ENCODE measurements around the gene SPATC1L.

DNA sequence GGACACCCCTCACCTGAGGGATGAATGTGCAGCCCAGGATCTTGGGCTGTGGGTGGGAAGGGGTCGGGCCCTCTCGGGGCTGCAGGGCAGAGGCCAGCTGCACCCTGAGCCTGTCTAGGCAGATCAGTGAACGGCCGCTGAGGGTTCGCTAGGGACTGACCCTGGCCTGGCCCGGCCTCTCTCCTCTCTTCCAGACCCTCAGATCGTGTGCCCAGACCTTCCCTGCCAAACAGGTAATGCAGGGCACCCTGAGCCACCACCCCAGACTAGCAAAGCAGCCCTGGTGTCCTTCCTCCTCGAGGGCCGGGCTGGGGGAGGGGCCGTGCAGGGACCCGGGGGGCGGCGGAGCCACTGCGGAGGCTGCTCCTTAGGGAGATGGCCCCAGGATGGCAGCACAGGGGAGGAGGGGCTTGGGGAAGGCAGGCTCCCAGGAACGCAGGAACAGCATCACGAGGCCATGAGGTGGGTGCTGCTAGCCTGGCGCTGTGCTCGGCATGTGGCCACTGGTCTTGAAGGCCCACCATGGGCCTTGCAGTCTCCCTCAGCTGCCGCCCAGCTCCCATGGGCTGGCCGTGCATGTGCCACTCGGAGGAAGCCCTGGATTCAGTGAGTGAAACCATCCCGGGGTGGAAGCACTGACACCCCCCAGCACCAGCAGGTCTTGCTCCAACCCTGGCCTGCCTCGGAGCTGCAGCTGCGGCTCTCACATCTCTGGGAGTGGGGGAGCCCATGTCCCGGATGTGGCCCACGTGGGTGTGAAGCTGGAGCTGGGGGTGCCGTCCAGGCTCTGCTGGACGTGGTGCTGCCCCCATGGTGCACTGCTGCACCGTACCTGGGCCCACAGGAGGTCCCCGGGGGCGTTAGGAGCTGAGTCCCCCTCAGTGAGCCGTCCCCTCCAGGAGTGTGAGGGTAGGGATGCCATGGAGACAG, 57.7 kb downstream of the SPATC1L start:
- TF ChIP-seq, protein P1, sequence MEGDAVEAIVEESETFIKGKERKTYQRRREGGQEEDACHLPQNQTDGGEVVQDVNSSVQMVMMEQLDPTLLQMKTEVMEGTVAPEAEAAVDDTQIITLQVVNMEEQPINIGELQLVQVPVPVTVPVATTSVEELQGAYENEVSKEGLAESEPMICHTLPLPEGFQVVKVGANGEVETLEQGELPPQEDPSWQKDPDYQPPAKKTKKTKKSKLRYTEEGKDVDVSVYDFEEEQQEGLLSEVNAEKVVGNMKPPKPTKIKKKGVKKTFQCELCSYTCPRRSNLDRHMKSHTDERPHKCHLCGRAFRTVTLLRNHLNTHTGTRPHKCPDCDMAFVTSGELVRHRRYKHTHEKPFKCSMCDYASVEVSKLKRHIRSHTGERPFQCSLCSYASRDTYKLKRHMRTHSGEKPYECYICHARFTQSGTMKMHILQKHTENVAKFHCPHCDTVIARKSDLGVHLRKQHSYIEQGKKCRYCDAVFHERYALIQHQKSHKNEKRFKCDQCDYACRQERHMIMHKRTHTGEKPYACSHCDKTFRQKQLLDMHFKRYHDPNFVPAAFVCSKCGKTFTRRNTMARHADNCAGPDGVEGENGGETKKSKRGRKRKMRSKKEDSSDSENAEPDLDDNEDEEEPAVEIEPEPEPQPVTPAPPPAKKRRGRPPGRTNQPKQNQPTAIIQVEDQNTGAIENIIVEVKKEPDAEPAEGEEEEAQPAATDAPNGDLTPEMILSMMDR (IDR thresholded peaks at IDR 0.05; ENCODE audit: poor library complexity, severe bottlenecking), result no peak
- TF ChIP-seq RAD21 (conservative IDR thresholded peaks at IDR 0.05) (no peak), POLR2AphosphoS5 (IDR thresholded peaks at IDR 0.05) (no peak), EP300 (conservative IDR thresholded peaks at IDR 0.05; ENCODE audit: poor library complexity, severe bottlenecking) (no peak), SMC3 (conservative IDR thresholded peaks at IDR 0.05; ENCODE audit: poor library complexity) (no peak)
- TF ChIP-seq, protein P2, sequence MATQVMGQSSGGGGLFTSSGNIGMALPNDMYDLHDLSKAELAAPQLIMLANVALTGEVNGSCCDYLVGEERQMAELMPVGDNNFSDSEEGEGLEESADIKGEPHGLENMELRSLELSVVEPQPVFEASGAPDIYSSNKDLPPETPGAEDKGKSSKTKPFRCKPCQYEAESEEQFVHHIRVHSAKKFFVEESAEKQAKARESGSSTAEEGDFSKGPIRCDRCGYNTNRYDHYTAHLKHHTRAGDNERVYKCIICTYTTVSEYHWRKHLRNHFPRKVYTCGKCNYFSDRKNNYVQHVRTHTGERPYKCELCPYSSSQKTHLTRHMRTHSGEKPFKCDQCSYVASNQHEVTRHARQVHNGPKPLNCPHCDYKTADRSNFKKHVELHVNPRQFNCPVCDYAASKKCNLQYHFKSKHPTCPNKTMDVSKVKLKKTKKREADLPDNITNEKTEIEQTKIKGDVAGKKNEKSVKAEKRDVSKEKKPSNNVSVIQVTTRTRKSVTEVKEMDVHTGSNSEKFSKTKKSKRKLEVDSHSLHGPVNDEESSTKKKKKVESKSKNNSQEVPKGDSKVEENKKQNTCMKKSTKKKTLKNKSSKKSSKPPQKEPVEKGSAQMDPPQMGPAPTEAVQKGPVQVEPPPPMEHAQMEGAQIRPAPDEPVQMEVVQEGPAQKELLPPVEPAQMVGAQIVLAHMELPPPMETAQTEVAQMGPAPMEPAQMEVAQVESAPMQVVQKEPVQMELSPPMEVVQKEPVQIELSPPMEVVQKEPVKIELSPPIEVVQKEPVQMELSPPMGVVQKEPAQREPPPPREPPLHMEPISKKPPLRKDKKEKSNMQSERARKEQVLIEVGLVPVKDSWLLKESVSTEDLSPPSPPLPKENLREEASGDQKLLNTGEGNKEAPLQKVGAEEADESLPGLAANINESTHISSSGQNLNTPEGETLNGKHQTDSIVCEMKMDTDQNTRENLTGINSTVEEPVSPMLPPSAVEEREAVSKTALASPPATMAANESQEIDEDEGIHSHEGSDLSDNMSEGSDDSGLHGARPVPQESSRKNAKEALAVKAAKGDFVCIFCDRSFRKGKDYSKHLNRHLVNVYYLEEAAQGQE (IDR thresholded peaks at IDR 0.05; ENCODE audit: borderline replicate concordance), result no peak
